Adrenal gland (tissue), 12 donors: ENCODE results near the gene HLA-DQA1. TPM values are rescaled to one million over a fixed set of nuclear protein-coding genes. Genes with fewer than 3 reads are reported as not detected.
"Not testable (repeated sequence)": the region's sequence is repeated elsewhere in the genome, so short reads cannot be mapped to it uniquely, and the experiment has no call there.

Source experiments
- DNase-seq, 7 donors: peaks; one replicate each; pipeline ENCODE4 v3.0.0-alpha.2; 2019 to 2020
- H3K27ac ChIP-seq, 5 donors: fragments of 200-600 bp; sonication (generic) in 4 of 5; 1 replicate in 3 of 5; 2 replicates in 2 of 5; pipeline versions ENCODE4 v1.5.1 to v1.8.0; 2016 to 2020; ENCODE audit warnings: mild to moderate bottlenecking in 1 of 5
- H3K27me3 ChIP-seq: fragments of 200-600 bp; 2 replicates; pipeline ENCODE4 v1.8.0; 2021
- H3K36me3 ChIP-seq, 2 donors: fragments of 200-600 bp; replicated peaks in 1 of 2; 1 replicate in 1 of 2; 2 replicates in 1 of 2; pipeline versions ENCODE4 v1.5.1 to v1.8.0; 2018 to 2022
- H3K4me1 ChIP-seq, 2 donors: fragments of 200-600 bp; replicated peaks in 1 of 2; 1 replicate in 1 of 2; 2 replicates in 1 of 2; pipeline versions ENCODE4 v1.5.1 to v1.8.0; 2018 to 2021
- H3K4me3 ChIP-seq, 4 donors: fragments of 200-600 bp; sonication (generic) in 3 of 4; one replicate each; pipeline ENCODE4 v1.5.1; 2016 to 2018
- H3K9me3 ChIP-seq, 3 donors: fragments of 200-600 bp; sonication (generic) in 1 of 3; replicated peaks in 1 of 3; 1 replicate in 2 of 3; 2 replicates in 1 of 3; pipeline versions ENCODE4 v1.5.1 to v1.8.0; 2016 to 2021
- POLR2A ChIP-seq, 2 donors: fragments of 450-650 bp; IDR thresholded peaks; one replicate each; pipeline ENCODE4 v1.6.1; 2017; ENCODE audit warnings: antibody characterized with exemption in 2 of 2, mild to moderate bottlenecking in 2 of 2, moderate library complexity in 1 of 2
- WGBS, 4 donors: extraction: QIAGEN DNeasy Blood & Tissue Kit in 2 of 4; methylation state at CpG; one replicate each; pipeline versions ENCODE4 v1.1.5 to v1.1.7; 2013 to 2017; 5-methylcytosine and 5-hydroxymethylcytosine counted together
- intact Hi-C, 2 donors: fragments of 100-400 bp; cut with DNase I; formaldehyde crosslinking; loops; one replicate each; pipeline versions ENCODE4 v1.14.1 to v1.15.0; 2022 to 2023
- polyA plus RNA-seq, 3 donors: library from polyadenylated mRNA; stranded (reverse); fragments of 200-250 nt in 2 of 3; fragments of 350-450 nt in 1 of 3; fragmentation: Illumina TruSeq in 1 of 3; extraction: RNeasy Lipid Tissue Mini Kit (QIAGEN cat#74804) in 1 of 3; gene quantifications; one replicate each; pipeline ENCODE4 v1.2.3, GENCODE V29; 2013 to 2014
- total RNA-seq, 9 donors: library from RNA; depleted of rRNA in 4 of 9; stranded (reverse); fragments of >200 nt in 4 of 9; fragments of 120-200 nt in 1 of 9; fragmentation: NEBNext Ultra II Directional in 1 of 9; extraction: Animal tissue kit (Norgen Biotek cat#: 25700) in 1 of 9; gene quantifications; one replicate each; pipeline versions ENCODE4 v1.1.0 to v1.2.4, GENCODE V29; 2013 to 2023
- TF ChIP-seq, protein P1 (sequence below), 6 experiments: fragments of 450-650 bp in 4 of 6; fragments of 200-600 bp in 2 of 6; sonication (generic) in 1 of 6; IDR thresholded peaks; 1 replicate in 5 of 6; 2 replicates in 1 of 6; pipeline versions ENCODE4 v1.5.1 to v1.8.0; 2016 to 2021; ENCODE audit warnings: antibody characterized with exemption in 6 of 6, mild to moderate bottlenecking in 2 of 6, moderate library complexity in 1 of 6
- donor health status: healthy with polysubstance abuse.
- donor health status: Bipolar disorder and iron deficiency.
- donor health status: DM: yes; HTN: yes; CAD: no.
- donor health status: DM: no; HTN: no; CAD: no.
- donor health status: DM: no; HTN: no; CAD: no.
- donor health status: DM: yes; HTN: yes; CAD: no.

HLA-DQA1 gene
- total and polyA plus RNA-seq, 12 donors, result 0.22 to 135 (median 16.0) TPM

DNA sequence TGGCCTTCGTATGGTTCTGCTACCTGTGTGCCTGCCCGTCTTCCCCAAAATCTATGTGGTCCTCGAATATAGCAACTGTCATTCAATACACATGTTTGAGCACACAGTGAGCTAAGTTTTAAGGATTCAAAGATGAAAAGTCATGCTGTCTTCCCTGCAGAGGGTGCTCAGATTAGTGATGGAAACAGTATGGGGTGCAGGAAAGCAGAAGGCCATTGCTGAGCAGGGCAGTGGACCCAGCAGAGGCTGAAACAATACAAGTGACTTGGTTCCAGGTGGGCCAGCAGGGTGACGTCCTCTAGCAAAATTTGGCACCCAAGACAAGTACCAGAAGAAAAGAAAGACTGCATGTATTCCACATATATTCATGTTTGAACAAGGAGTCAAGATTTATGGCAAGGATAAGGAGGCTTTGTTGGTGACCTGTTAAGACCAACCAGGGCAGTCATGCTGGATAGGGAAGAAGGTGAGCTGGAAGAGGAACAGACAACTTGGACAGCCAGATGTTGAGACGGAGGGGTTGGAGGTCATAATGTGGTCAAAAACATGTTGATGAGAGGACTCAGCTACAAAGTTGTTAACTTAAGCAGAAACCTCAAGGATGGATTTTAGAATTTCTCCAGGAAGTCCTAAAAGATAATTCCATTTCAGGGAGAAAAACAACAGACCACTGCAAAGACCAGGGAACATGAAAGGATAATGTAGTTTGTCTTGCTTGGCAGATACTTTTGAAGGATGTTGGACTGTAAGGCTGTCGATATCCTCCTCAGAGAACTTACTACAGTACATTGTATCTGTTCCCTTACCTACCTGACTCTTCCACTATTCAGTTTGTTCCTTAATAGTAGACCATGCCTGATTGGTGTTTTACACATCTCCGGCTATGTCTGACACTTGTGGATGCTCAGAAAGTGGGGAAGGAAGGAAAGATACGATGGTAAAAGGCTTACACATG lies 2.5 kb downstream of the HLA-DQA1 start:
- no peak overlapping the region for H3K27ac ChIP-seq
- no peaks in the 10 kb centered on the region for H3K36me3 ChIP-seq
- no peaks in the 10 kb centered on the region for H3K27me3 ChIP-seq
- TF ChIP-seq, protein P1, sequence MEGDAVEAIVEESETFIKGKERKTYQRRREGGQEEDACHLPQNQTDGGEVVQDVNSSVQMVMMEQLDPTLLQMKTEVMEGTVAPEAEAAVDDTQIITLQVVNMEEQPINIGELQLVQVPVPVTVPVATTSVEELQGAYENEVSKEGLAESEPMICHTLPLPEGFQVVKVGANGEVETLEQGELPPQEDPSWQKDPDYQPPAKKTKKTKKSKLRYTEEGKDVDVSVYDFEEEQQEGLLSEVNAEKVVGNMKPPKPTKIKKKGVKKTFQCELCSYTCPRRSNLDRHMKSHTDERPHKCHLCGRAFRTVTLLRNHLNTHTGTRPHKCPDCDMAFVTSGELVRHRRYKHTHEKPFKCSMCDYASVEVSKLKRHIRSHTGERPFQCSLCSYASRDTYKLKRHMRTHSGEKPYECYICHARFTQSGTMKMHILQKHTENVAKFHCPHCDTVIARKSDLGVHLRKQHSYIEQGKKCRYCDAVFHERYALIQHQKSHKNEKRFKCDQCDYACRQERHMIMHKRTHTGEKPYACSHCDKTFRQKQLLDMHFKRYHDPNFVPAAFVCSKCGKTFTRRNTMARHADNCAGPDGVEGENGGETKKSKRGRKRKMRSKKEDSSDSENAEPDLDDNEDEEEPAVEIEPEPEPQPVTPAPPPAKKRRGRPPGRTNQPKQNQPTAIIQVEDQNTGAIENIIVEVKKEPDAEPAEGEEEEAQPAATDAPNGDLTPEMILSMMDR (IDR thresholded peaks at IDR 0.05), result no peak
- 0 to 69% (median 31%) methylated on average over 7 to 8 of the region's 8 CpGs for WGBS, 4 donors
- intact Hi-C loops, result loop anchor here in 1 of 2 donors (5.0 kb wide), 1 partner anchor 108 kb away; no protein-coding TSS in a partner anchor
- no peak overlapping the region for H3K4me3 ChIP-seq
- no peak for DNase-seq
- H3K4me1 ChIP-seq, result no peaks in the 10 kb centered on the region
- no peaks in the 10 kb centered on the region for H3K9me3 ChIP-seq

DNA sequence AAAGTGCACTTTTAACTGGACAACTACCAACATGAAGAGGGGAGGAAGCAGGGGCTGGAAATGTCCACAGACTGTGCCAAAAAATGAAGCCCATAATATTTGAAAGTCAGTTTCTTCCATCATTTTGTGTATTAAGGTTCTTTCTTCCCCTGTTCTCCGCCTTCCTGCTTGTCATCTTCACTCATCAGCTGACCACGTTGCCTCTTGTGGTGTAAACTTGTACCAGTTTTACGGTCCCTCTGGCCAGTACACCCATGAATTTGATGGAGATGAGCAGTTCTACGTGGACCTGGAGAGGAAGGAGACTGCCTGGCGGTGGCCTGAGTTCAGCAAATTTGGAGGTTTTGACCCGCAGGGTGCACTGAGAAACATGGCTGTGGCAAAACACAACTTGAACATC lies 3.9 kb downstream of the HLA-DQA1 start:
- intact Hi-C loops, result loop anchor here in 1 of 2 donors (5.0 kb wide), 1 partner anchor 106 kb away; no protein-coding TSS in a partner anchor
- TF ChIP-seq POLR2A (IDR thresholded peaks at IDR 0.05), result no peak
- TF ChIP-seq, protein P1 (IDR thresholded peaks at IDR 0.05), result no peak
- Histone ChIP-seq H3K36me3 (no peaks in the 10 kb centered on the region), H3K4me1 (no peaks in the 10 kb centered on the region), H3K4me3 (no peak overlapping the region), H3K27ac (no peak overlapping the region), H3K9me3 (no peaks in the 10 kb centered on the region), H3K27me3 (no peaks in the 10 kb centered on the region)
- DNase-seq, result no peak
- WGBS, 4 donors, result 43 to 76% (median 64%) methylated on average over 5 to 6 of the region's 6 CpGs

DNA sequence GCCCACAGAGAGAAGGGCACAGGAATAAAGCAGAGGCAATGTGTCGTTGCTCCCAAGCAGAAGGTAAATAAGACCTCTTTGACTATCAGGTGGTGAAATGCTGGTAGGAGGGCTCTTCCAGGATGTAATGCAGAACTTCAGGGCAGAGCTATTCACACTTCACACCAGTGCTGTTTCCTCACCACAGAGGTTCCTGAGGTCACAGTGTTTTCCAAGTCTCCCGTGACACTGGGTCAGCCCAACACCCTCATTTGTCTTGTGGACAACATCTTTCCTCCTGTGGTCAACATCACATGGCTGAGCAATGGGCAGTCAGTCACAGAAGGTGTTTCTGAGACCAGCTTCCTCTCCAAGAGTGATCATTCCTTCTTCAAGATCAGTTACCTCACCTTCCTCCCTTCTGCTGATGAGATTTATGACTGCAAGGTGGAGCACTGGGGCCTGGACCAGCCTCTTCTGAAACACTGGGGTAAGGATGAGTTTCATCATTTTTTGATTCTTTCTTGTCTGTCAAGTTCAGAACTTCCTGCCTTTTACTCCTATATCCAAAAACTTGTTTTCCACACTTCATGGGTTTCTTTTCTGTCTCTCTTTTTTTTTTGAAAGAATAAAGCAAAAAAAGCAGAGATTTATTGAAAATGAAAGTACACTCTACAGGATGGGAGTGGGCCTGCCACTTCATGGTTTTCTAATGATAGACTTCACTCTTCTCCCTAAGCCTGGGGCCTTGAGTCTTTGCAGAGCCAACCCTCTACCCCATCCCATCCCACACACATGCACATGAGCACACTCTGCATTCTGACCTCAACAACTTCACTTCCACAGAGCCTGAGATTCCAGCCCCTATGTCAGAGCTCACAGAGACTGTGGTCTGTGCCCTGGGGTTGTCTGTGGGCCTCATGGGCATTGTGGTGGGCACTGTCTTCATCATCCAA lies 4.8 kb downstream of the HLA-DQA1 start:
- H3K27ac ChIP-seq, H3K4me1 ChIP-seq, H3K27me3 ChIP-seq, H3K4me3 ChIP-seq, H3K36me3 ChIP-seq, DNase-seq, H3K9me3 ChIP-seq: not testable (repeated sequence)
- 24 to 80% (median 67%) methylated on average over 1 to 2 of the region's 2 CpGs for whole genome bisulfite sequencing, 4 donors
- intact Hi-C loops, result loop anchor here in 1 of 2 donors (5.0 kb wide), 1 partner anchor 105 kb away; no protein-coding TSS in a partner anchor

DNA sequence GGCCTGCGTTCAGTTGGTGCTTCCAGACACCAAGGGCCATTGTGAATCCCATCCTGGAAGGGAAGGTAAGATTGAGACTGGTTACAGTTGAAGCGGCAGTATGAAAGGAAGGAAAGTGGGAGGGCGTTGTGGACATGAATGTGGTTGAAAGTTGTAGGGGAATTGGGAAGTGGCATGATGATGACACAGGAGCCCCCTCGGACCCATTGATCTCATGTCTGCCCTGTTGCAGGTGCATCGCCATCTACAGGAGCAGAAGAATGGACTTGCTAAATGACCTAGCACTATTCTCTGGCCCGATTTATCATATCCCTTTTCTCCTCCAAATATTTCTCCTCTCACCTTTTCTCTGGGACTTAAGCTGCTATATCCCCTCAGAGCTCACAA lies 5.5 kb downstream of the HLA-DQA1 start:
- no peak for DNase-seq
- TF ChIP-seq, protein P1 (IDR thresholded peaks at IDR 0.05), result no peak
- H3K36me3 ChIP-seq, result no peaks in the 10 kb centered on the region
- H3K27ac ChIP-seq, result no peak overlapping the region
- H3K4me1 ChIP-seq, result no peaks in the 10 kb centered on the region
- no peak overlapping the region for H3K4me3 ChIP-seq
- intact Hi-C loops, result loop anchor here in 1 of 2 donors (5.0 kb wide), 1 partner anchor 105 kb away; no protein-coding TSS in a partner anchor
- 30 to 73% (median 52%) methylated on average over 2 to 6 of the region's 6 CpGs for WGBS, 4 donors
- no peaks in the 10 kb centered on the region for H3K9me3 ChIP-seq
- no peaks in the 10 kb centered on the region for H3K27me3 ChIP-seq
